Astrocyte (in vitro differentiated cells and primary cell): ENCODE data around the gene WDPCP. TPM values are rescaled to one million over a fixed set of nuclear protein-coding genes. Genes with fewer than 3 reads are reported as not detected.
A peak's percentile ranks its signal among the peaks of the same experiment; 100 is the strongest.

Source experiments
- DNase-seq: peaks from one replicate; pipeline ENCODE4 v3.0.0-alpha.2; 2010; ENCODE audit warnings: low read depth
- FAIRE-seq: peaks from 2 replicates; lab custom pipeline; 2011; peaks lifted over from hg19 to GRCh38; lab: Jason Lieb, UNC
- H2AFZ ChIP-seq: 2 replicates; pipeline ENCODE4 v1.6.0; 2012; ENCODE audit warnings: low read depth, low read length, inconsistent platforms
- H3K27ac ChIP-seq: 2 replicates; pipeline ENCODE4 v1.5.1; 2011; ENCODE audit warnings: low read depth, low read length, inconsistent platforms
- H3K27me3 ChIP-seq: 2 replicates; pipeline ENCODE4 v1.6.0; 2011; ENCODE audit warnings: low read length, inconsistent platforms; ENCODE audit not compliant: insufficient read depth
- H3K36me3 ChIP-seq: 2 replicates; pipeline ENCODE4 v1.5.1; 2011; ENCODE audit warnings: low read length, inconsistent platforms; ENCODE audit not compliant: insufficient read depth
- H3K4me1 ChIP-seq: 2 replicates; pipeline ENCODE4 v1.5.1; 2011; ENCODE audit warnings: low read length, inconsistent platforms; ENCODE audit not compliant: insufficient read depth
- H3K4me2 ChIP-seq: 2 replicates; pipeline ENCODE4 v1.6.0; 2012; ENCODE audit warnings: low read length, inconsistent platforms
- H3K4me3 ChIP-seq: 2 replicates; pipeline ENCODE4 v1.5.1; 2011; ENCODE audit warnings: low read depth, mild to moderate bottlenecking, low read length, inconsistent platforms; ENCODE audit not compliant: insufficient read depth
- H3K79me2 ChIP-seq: 2 replicates; pipeline ENCODE4 v1.6.0; 2012; ENCODE audit warnings: mild to moderate bottlenecking, low read length, inconsistent platforms; ENCODE audit not compliant: insufficient read depth
- H3K9ac ChIP-seq: 2 replicates; pipeline ENCODE4 v1.6.0; 2012; ENCODE audit warnings: mild to moderate bottlenecking, low read length, inconsistent platforms
- H3K9me3 ChIP-seq: 2 replicates; pipeline ENCODE4 v1.5.1; 2012; ENCODE audit warnings: low read depth, mild to moderate bottlenecking, low read length, inconsistent platforms; ENCODE audit not compliant: insufficient read depth
- H4K20me1 ChIP-seq: 2 replicates; pipeline ENCODE4 v1.6.0; 2012; ENCODE audit warnings: low read length, inconsistent platforms; ENCODE audit not compliant: insufficient read depth
- H3K27ac Mint-ChIP-seq: one replicate; pipeline ENCODE4 v1.8.0; 2021; ENCODE audit warnings: mild to moderate bottlenecking, mixed read lengths; ENCODE audit not compliant: unreplicated experiment
- H3K27me3 Mint-ChIP-seq: one replicate; pipeline ENCODE4 v1.8.0; 2021; ENCODE audit warnings: low read depth, mixed read lengths; ENCODE audit not compliant: unreplicated experiment
- H3K36me3 Mint-ChIP-seq: one replicate; pipeline ENCODE4 v1.8.0; 2021; ENCODE audit warnings: low read depth, mixed read lengths; ENCODE audit not compliant: unreplicated experiment
- H3K4me1 Mint-ChIP-seq: one replicate; pipeline ENCODE4 v1.8.0; 2021; ENCODE audit warnings: low read depth, mixed read lengths; ENCODE audit not compliant: unreplicated experiment
- H3K4me3 Mint-ChIP-seq: one replicate; pipeline ENCODE4 v1.8.0; 2021; ENCODE audit warnings: mild to moderate bottlenecking, moderate library complexity, mixed read lengths; ENCODE audit not compliant: unreplicated experiment
- H3K9me3 Mint-ChIP-seq: one replicate; pipeline ENCODE4 v1.8.0; 2021; ENCODE audit warnings: mild to moderate bottlenecking, mixed read lengths; ENCODE audit not compliant: unreplicated experiment
- CTCF ChIP-seq: IDR thresholded peaks from 2 replicates; pipeline ENCODE4 v1.5.1; 2011; ENCODE audit warnings: low read depth, mild to moderate bottlenecking, inconsistent platforms, low read length, moderate library complexity; ENCODE audit not compliant: insufficient read depth
- EZH2 ChIP-seq: IDR thresholded peaks from 2 replicates; pipeline ENCODE4 v1.6.1; 2012; ENCODE audit warnings: mild to moderate bottlenecking, low read length, inconsistent platforms; ENCODE audit not compliant: insufficient read depth
- total RNA-seq: library from RNA; stranded (reverse); gene quantifications from 2 replicates; pipeline ENCODE4 v1.2.1, GENCODE V29; 2021

The WDPCP gene
- total RNA-seq, 1 donor from 2014 or later: 15.1 TPM

DNA sequence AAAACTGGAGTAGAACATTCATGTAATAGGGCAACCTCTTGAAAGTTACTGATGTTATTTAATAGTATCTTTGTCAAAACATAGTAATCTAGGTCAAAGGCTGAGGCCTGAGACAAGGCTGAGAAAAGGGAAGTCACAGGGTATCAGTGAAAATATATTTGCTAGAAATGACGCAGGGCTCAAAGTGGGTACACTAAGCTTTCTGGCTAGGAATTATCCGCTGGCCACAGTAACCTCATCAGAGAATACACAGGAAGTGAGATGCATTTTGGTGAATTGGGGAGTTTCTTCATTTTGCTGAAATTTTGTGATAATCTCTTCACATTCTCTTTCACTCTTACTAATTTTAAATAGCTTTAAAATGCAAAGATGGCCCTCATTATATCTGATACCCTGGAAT lies 330.8 kb downstream of the WDPCP start:
- no peak overlapping the region for H3K4me3 Mint-ChIP-seq
- no peak for TF ChIP-seq EZH2
- TF ChIP-seq CTCF: no peak
- Histone ChIP-seq H3K27ac (no peak overlapping the region), H3K79me2 (no peaks in the 10 kb centered on the region), H3K4me2 (no peak overlapping the region), H3K36me3 (no peaks in the 10 kb centered on the region), H3K9ac (no peak overlapping the region), H2AFZ (no peak overlapping the region), H3K4me3 (no peak overlapping the region), H3K4me1 (no peaks in the 10 kb centered on the region), H3K9me3 (no peaks in the 10 kb centered on the region), H4K20me1 (no peaks in the 10 kb centered on the region), H3K27me3 (no peaks in the 10 kb centered on the region)
- no peaks in the 10 kb centered on the region for H3K9me3 Mint-ChIP-seq
- no peaks in the 10 kb centered on the region for H3K4me1 Mint-ChIP-seq
- H3K27ac Mint-ChIP-seq: no peak overlapping the region
- DNase-seq (no peak), FAIRE-seq (no peak)
- H3K36me3 Mint-ChIP-seq: no peaks in the 10 kb centered on the region
- H3K27me3 Mint-ChIP-seq: no peaks in the 10 kb centered on the region

GRCh38 chr2:63249161-63249560 lies 339.1 kb downstream of the WDPCP start:
- Histone ChIP-seq H3K9ac (no peak overlapping the region), H3K4me1 (no peaks in the 10 kb centered on the region), H3K4me3 (no peak overlapping the region), H3K79me2 (no peaks in the 10 kb centered on the region), H3K27me3 (no peaks in the 10 kb centered on the region), H3K4me2 (no peak overlapping the region), H3K9me3 (no peaks in the 10 kb centered on the region), H3K36me3 (no peaks in the 10 kb centered on the region), H4K20me1 (no peaks in the 10 kb centered on the region), H3K27ac (no peak overlapping the region), H2AFZ (no peak overlapping the region)
- no peaks in the 10 kb centered on the region for H3K36me3 Mint-ChIP-seq
- no peak for FAIRE-seq
- H3K9me3 Mint-ChIP-seq: no peaks in the 10 kb centered on the region
- peak; percentile 1 for DNase-seq
- no peaks in the 10 kb centered on the region for H3K27me3 Mint-ChIP-seq
- H3K4me3 Mint-ChIP-seq: no peak overlapping the region
- H3K27ac Mint-ChIP-seq: no peak overlapping the region
- no peak for TF ChIP-seq EZH2
- TF ChIP-seq CTCF: no peak
- no peaks in the 10 kb centered on the region for H3K4me1 Mint-ChIP-seq

DNA sequence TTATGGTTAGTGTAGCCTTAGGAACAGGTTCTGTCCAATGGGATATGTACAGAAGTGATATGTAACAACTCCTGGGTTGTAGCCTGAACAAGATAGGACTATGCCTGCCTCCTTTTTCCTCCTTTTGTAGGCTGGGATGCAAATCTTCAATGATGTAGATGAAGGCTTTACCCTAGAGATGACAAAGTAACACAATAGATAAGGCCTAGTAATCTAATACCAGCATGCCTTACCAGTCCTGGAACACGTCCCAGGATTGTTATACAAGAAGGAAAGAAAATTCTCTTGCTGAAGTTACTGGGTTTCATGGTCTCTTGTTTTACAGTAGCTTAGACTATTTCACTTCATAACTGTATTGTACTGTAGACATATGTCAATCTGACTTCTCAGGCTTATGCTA lies 345.5 kb downstream of the WDPCP start:
- Histone ChIP-seq H2AFZ (no peak overlapping the region), H3K27ac (no peak overlapping the region), H3K4me2 (no peak overlapping the region), H3K27me3 (no peaks in the 10 kb centered on the region), H4K20me1 (no peaks in the 10 kb centered on the region), H3K79me2 (no peaks in the 10 kb centered on the region), H3K4me1 (no peaks in the 10 kb centered on the region), H3K4me3 (no peak overlapping the region), H3K36me3 (no peaks in the 10 kb centered on the region), H3K9me3 (no peaks in the 10 kb centered on the region), H3K9ac (no peak overlapping the region)
- no peaks in the 10 kb centered on the region for H3K36me3 Mint-ChIP-seq
- no peak overlapping the region for H3K4me3 Mint-ChIP-seq
- FAIRE-seq: no peak
- TF ChIP-seq EZH2 (no peak), CTCF (no peak)
- H3K27me3 Mint-ChIP-seq: no peaks in the 10 kb centered on the region
- peak; percentile 38 for DNase-seq
- H3K4me1 Mint-ChIP-seq: no peaks in the 10 kb centered on the region
- H3K9me3 Mint-ChIP-seq: no peaks in the 10 kb centered on the region
- H3K27ac Mint-ChIP-seq: no peak overlapping the region
